GM13976 (cell line): ENCODE results near the gene DNAJC5.
A peak's percentile ranks its signal among the peaks of the same experiment; 100 is the strongest.

Experiments used
- DNase-seq: peaks from one replicate; pipeline ENCODE4 v3.0.0; 2012; ENCODE audit warnings: low spot score
- in situ Hi-C: fragments of 300-500 bp; cut with MboI; formaldehyde crosslinking; loops from one replicate; pipeline ENCODE4 v1.12.0; 2022; ENCODE audit warnings: low sequenced_read_pairs, mixed read lengths, inconsistent platforms; ENCODE audit not compliant: unreplicated experiment
- TF ChIP-seq, protein P1 (sequence below): IDR thresholded peaks from 2 replicates; pipeline ENCODE4 v1.5.1; 2012; ENCODE audit warnings: borderline replicate concordance, mild to moderate bottlenecking; ENCODE audit not compliant: insufficient read depth; ENCODE audit errors: extremely low read depth, missing control alignments, control extremely low read depth

Gene DNAJC5

DNA sequence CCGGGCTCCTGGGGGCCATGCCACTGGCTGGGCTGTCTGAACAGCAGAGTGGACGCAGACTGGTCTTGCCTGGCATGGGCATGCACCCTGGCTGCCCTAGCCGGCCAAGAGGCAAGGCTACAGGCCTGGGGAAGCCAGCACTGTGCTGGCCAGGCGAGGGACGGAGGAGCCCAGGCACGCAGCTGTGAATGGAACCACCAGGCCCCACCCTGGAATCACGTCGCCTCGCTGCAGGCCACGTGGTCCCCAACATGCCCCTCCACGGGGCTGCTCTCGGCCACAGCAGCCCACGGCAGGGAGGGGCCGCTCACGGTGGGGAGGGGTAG lies 57.2 kb downstream of the DNAJC5 start:
- TF ChIP-seq, protein P1, sequence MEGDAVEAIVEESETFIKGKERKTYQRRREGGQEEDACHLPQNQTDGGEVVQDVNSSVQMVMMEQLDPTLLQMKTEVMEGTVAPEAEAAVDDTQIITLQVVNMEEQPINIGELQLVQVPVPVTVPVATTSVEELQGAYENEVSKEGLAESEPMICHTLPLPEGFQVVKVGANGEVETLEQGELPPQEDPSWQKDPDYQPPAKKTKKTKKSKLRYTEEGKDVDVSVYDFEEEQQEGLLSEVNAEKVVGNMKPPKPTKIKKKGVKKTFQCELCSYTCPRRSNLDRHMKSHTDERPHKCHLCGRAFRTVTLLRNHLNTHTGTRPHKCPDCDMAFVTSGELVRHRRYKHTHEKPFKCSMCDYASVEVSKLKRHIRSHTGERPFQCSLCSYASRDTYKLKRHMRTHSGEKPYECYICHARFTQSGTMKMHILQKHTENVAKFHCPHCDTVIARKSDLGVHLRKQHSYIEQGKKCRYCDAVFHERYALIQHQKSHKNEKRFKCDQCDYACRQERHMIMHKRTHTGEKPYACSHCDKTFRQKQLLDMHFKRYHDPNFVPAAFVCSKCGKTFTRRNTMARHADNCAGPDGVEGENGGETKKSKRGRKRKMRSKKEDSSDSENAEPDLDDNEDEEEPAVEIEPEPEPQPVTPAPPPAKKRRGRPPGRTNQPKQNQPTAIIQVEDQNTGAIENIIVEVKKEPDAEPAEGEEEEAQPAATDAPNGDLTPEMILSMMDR = no peak
- in situ Hi-C loops = no loop called here
- no peak for DNase-seq

DNA sequence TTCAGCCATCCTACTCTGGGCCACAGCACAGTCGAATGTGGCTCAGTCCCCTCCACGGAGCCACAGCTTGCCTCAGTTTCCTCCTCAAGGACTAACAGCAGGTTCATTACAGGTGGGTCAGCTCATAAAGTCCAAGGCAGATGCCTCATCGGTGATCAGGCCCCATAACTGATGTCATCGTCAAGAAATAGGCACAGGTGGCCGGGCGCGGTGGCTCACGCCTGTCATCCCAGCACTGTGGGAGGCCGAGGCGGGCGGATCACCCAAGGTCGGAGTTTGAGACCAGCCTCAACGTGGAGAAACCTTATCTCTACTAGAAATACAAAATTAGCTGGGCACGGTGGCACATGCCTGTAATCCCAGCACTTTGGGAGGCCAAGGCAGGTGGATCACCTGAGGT lies 57.8 kb downstream of the DNAJC5 start:
- TF ChIP-seq, protein P1 = no peak
- in situ Hi-C loops = no loop called here
- DNase-seq = no peak

DNA sequence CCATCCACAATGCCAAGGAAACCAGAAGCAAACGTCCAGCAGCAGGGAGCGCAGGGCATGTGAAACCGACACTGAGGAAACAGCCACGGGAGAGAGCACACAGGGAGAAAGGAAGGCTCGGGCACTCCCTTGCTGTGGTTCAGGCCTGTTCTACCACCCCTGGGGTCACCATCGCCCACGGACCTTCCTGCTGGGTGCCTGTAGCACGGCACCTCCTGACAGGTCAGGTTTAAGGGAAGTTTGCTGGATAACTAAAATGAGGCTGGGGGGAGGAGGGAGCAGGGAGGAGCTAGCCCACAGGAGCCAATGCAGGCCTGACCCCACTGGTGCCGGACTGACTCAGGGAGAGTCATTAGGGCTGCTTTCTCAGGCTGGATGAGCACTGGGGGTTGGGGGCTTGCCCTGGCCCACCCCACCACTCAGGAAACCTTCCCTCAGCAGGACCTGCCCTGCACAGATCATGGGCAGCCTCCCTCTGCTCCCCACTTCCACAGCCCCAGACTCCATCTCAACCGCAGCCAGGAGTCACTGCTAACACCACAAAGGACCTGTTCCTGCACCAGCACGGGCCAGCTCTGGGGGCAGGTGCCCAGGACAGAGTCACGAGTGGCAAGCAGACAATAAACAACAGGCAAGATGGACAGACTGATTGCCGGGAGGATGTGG lies 59.0 kb downstream of the DNAJC5 start:
- DNase-seq = no peak
- in situ Hi-C loops = no loop called here
- TF ChIP-seq, protein P1 = no peak

DNA sequence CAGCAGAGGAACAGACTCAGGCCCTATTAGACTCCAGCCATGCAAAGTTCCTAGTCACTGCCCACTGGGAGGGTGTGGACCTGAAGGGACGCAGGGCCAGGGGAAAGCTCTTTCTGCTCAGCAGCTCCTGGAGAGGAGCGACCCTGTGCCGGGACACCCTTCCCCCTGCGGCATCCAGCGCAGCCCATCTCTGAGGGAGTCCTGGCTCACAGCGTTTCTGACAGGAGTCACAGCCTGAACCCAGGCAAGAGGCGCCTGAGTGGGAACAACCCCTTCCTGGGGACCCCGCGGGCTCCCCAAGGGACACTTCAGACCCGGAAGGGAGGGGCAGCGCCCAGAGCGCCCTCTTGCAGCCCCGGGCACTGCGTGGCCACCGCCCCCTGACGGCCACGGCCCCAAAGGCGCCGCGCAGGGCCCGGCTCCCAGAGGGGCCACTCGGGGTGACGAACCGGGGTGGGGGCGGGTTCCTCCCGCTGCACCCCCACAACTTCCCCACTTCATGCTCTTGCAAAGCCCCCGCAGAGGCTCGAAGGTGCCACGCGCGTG lies 60.4 kb downstream of the DNAJC5 start:
- in situ Hi-C loops = no loop called here
- TF ChIP-seq, protein P1 = peak; percentile 54
- peak; percentile 77 for DNase-seq

DNA sequence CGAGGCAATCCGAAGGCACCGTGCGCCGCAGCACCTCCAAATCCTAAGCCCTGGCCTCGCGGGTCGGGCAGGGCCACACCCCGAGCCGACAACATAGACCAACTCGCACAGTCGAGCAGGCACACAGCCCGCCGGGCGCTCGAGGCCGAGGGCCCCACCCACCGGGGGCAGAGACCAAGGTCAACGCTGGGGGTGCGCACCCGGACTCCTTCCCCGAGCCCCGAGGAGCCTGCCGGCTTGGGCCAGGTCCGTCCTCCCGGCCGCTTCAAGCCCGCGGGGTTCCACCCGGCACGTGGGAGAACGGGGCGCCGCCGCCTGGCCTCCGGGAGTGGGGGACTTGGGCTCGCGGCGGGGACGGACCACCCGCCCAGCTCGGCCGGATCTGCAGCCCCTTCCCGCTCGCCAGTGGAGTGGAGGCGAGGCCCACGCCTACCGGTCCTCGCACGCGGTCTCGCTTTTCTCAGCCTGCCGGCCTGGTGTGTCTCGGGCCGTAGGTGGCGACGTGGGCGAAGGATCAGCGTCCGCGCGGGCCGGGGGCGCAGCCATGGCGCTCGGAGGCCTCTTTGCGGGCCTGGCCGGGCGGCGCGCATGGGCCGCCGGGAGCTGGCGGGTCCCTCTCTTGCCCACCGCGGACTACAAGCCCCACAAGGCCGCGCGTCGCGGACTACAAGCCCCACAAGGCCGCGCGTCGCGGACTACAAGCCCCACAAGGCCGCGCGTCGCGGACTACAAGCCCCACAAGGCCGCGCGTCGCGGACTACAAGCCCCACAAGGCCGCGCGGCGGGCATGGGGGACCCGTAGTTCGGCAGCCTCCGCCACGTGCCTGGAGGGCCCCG lies 61.1 kb downstream of the DNAJC5 start, which contains the start of gene UCKL1:
Gene UCKL1, minus strand, starts transcription at position 590 of the 837 bp plus-strand sequence. Its CDS starts 44 bp downstream, at position 546.
- DNase-seq = peak; percentile 93
- in situ Hi-C loops = no loop called here
- TF ChIP-seq, protein P1 = no peak

DNA sequence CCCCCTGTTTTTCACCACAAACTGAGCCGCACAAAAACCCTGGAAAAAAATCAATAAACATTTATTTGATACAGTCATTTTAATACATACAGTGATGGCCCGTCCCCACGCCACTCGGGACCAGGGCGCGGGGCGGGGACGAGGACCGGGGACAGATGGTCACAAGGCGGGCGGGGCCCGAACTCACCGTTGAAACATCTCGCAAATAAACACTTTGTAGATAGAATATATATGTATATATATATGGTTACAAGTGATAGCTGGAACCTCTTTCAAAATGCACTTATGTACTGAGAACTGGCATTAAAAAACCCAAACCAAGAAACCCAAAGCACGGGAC lies 61.7 kb downstream of the DNAJC5 start:
- TF ChIP-seq, protein P1 = no peak
- no peak for DNase-seq
- in situ Hi-C loops = no loop called here
